H9 (cell line): ENCODE data around the gene COG3. TPM values are rescaled to one million over a fixed set of nuclear protein-coding genes. Genes with fewer than 3 reads are reported as not detected.

Experiments
- DNase-seq: peaks from one replicate; pipeline ENCODE4 v3.0.0-alpha.2; 2017
- H2AFZ ChIP-seq: one replicate; pipeline ENCODE4 v1.6.1; 2013; ENCODE audit warnings: mild to moderate bottlenecking, low read length, control low read depth, moderate library complexity
- H2AK5ac ChIP-seq: 2 replicates; pipeline ENCODE4 v1.6.1; 2013; ENCODE audit warnings: low read length, control low read depth, mixed read lengths; ENCODE audit not compliant: insufficient read length
- H2BK120ac ChIP-seq: one replicate; pipeline ENCODE4 v1.6.1; 2013; ENCODE audit warnings: low read depth, mild to moderate bottlenecking, low read length, control low read depth, inconsistent platforms; ENCODE audit not compliant: poor library complexity, severe bottlenecking
- H2BK12ac ChIP-seq: 2 replicates; pipeline ENCODE4 v1.6.1; 2013; ENCODE audit warnings: low read length, control low read depth, mixed read lengths, low read depth; ENCODE audit not compliant: insufficient read length
- H2BK15ac ChIP-seq: 2 replicates; pipeline ENCODE4 v1.6.1; 2013; ENCODE audit warnings: low read depth, low read length, control low read depth
- H2BK20ac ChIP-seq: one replicate; pipeline ENCODE4 v1.6.1; 2013; ENCODE audit warnings: low read depth, mild to moderate bottlenecking, low read length, control low read depth, inconsistent platforms; ENCODE audit not compliant: poor library complexity, severe bottlenecking
- H2BK5ac ChIP-seq: 2 replicates; pipeline ENCODE4 v1.6.1; 2013; ENCODE audit warnings: low read length, control low read depth, mixed read lengths; ENCODE audit not compliant: insufficient read length
- H3K14ac ChIP-seq: 2 replicates; pipeline ENCODE4 v1.6.1; 2013; ENCODE audit warnings: low read length, control low read depth; ENCODE audit not compliant: insufficient read depth
- H3K18ac ChIP-seq: 2 replicates; pipeline ENCODE4 v1.6.1; 2013; ENCODE audit warnings: low read depth, mild to moderate bottlenecking, mixed read lengths, low read length, control low read depth; ENCODE audit not compliant: insufficient read length
- H3K23ac ChIP-seq: 2 replicates; pipeline ENCODE4 v1.6.1; 2013; ENCODE audit warnings: low read length, control low read depth, mixed read lengths, low read depth; ENCODE audit not compliant: insufficient read length
- H3K23me2 ChIP-seq: 2 replicates; pipeline ENCODE4 v1.6.1; 2013; ENCODE audit warnings: low read depth, mild to moderate bottlenecking, mixed read lengths, low read length, control low read depth; ENCODE audit not compliant: insufficient read length, poor library complexity, severe bottlenecking
- H3K27ac ChIP-seq: 2 replicates; pipeline ENCODE4 v1.5.1; 2013; ENCODE audit warnings: low read length, control low read depth, mixed read lengths, low read depth; ENCODE audit not compliant: insufficient read length
- H3K27me3 ChIP-seq: 2 replicates; pipeline ENCODE4 v1.6.1; 2013; ENCODE audit warnings: low read length, control low read depth, inconsistent platforms; ENCODE audit not compliant: insufficient read depth
- H3K4ac ChIP-seq: 2 replicates; pipeline ENCODE4 v1.6.1; 2013; ENCODE audit warnings: low read depth, mild to moderate bottlenecking, control low read depth, inconsistent platforms, low read length, moderate library complexity
- H3K4me1 ChIP-seq: 2 replicates; pipeline ENCODE4 v1.6.1; 2013; ENCODE audit warnings: low read length, control low read depth, inconsistent platforms; ENCODE audit not compliant: insufficient read depth
- H3K4me2 ChIP-seq: 2 replicates; pipeline ENCODE4 v1.6.1; 2013; ENCODE audit warnings: low read length, control low read depth, mixed read lengths; ENCODE audit not compliant: insufficient read length, insufficient read depth
- H3K56ac ChIP-seq: 2 replicates; pipeline ENCODE4 v1.6.1; 2013; ENCODE audit warnings: low read depth, mild to moderate bottlenecking, mixed read lengths, low read length, control low read depth; ENCODE audit not compliant: insufficient read length
- H3K79me1 ChIP-seq: 2 replicates; pipeline ENCODE4 v1.6.1; 2013; ENCODE audit warnings: low read depth, mild to moderate bottlenecking, moderate library complexity, low read length, control low read depth, inconsistent platforms; ENCODE audit not compliant: insufficient read depth, poor library complexity, severe bottlenecking
- H3K79me2 ChIP-seq: 2 replicates; pipeline ENCODE4 v1.6.1; 2013; ENCODE audit warnings: low read length, control low read depth, inconsistent platforms; ENCODE audit not compliant: insufficient read depth
- H3K9ac ChIP-seq: 2 replicates; pipeline ENCODE4 v1.6.1; 2013; ENCODE audit warnings: low read length, control low read depth, mixed read lengths; ENCODE audit not compliant: insufficient read length; ENCODE audit errors: extremely low read depth
- H3K9me3 ChIP-seq: one replicate; pipeline ENCODE4 v1.6.1; 2013; ENCODE audit warnings: low read depth, low read length, inconsistent platforms; ENCODE audit not compliant: control insufficient read depth
- H3T11ph ChIP-seq: one replicate; pipeline ENCODE4 v1.6.1; 2013; ENCODE audit warnings: mild to moderate bottlenecking, low read length, control low read depth, inconsistent platforms
- H4K20me1 ChIP-seq: one replicate; pipeline ENCODE4 v1.6.1; 2013; ENCODE audit not compliant: control insufficient read depth, insufficient read length, insufficient read depth
- H4K5ac ChIP-seq: 2 replicates; pipeline ENCODE4 v1.6.1; 2013; ENCODE audit warnings: low read depth, mild to moderate bottlenecking, mixed read lengths, low read length, control low read depth; ENCODE audit not compliant: insufficient read length
- H4K8ac ChIP-seq: replicated peaks from 2 replicates; pipeline ENCODE4 v1.6.1; 2013; ENCODE audit warnings: low read length, control low read depth, mixed read lengths, low read depth; ENCODE audit not compliant: insufficient read length
- H4K91ac ChIP-seq: 2 replicates; pipeline ENCODE4 v1.6.1; 2013; ENCODE audit warnings: low read depth, mild to moderate bottlenecking, moderate library complexity, mixed read lengths, low read length, control low read depth; ENCODE audit not compliant: insufficient read length
- H3K27ac Mint-ChIP-seq, 3 experiments: 2 replicates in 2 of 3; 3 replicates in 1 of 3; pipeline ENCODE4 v1.8.0; 2020 to 2021; ENCODE audit warnings: mixed read lengths in 3 of 3, mild to moderate bottlenecking in 1 of 3, moderate library complexity in 1 of 3
- H3K27me3 Mint-ChIP-seq: 2 replicates; pipeline ENCODE4 v1.8.0; 2021; ENCODE audit warnings: low read depth, mild to moderate bottlenecking, moderate library complexity, mixed read lengths
- H3K36me3 Mint-ChIP-seq, 3 experiments: 2 replicates in 2 of 3; 3 replicates in 1 of 3; pipeline ENCODE4 v1.8.0; 2020 to 2021; ENCODE audit warnings: low read depth in 3 of 3, mixed read lengths in 3 of 3; ENCODE audit not compliant: insufficient read depth in 1 of 3
- H3K4me1 Mint-ChIP-seq, 2 experiments: 2 replicates each; pipeline ENCODE4 v1.8.0; 2020; ENCODE audit warnings: mixed read lengths in 2 of 2
- H3K4me3 Mint-ChIP-seq, 2 experiments: 2 replicates in 1 of 2; 3 replicates in 1 of 2; pipeline ENCODE4 v1.8.0; 2020 to 2021; ENCODE audit warnings: mild to moderate bottlenecking in 2 of 2, mixed read lengths in 2 of 2, moderate library complexity in 1 of 2
- H3K9me3 Mint-ChIP-seq, 2 experiments: 2 replicates in 1 of 2; 3 replicates in 1 of 2; pipeline ENCODE4 v1.8.0; 2020; ENCODE audit warnings: mild to moderate bottlenecking in 2 of 2, mixed read lengths in 2 of 2, moderate library complexity in 1 of 2
- WGBS: extraction: QIAGEN DNeasy Blood & Tissue Kit; methylation state at CpG from one replicate; pipeline ENCODE4 v1.1.7; 2013; ENCODE audit warnings: missing lambda C conversion rate, low lambda C conversion rate, mixed read lengths; ENCODE audit not compliant: insufficient read length; ENCODE audit errors: extremely low coverage; 5-methylcytosine and 5-hydroxymethylcytosine counted together
- total RNA-seq: library from RNA; stranded (reverse); gene quantifications from 2 replicates; pipeline ENCODE4 v1.2.1, GENCODE V29; 2021
- TF ChIP-seq, protein P1 (sequence below): fragments of 200-600 bp; sonication (generic); conservative IDR thresholded peaks from 3 replicates; pipeline ENCODE4 v1.8.0; 2021; ENCODE audit warnings: antibody characterized with exemption, mild to moderate bottlenecking

The COG3 gene
- total RNA-seq, 1 experiment from 2014 or later: 16.5 TPM

DNA sequence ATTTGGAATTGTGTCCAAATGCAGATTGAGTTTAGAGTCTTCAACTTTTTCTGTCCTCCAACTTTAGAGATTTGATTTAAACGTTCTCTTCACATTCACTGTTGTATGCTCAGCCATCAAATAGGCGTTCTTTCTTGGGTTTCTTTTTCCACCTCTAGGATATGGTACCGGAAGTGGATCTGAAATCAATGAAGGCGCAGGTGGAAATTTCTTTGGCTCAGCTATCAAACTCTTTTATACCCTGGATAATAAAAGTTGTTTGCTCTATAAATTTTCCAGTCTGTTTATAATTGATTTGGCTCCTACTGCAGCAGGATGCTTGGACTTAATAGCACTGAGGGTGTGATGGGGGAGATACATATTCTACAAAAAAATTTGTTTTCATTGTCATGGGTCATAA lies 1.6 kb downstream of the COG3 start:
- Histone ChIP-seq H2BK20ac (no peak overlapping the region), H3T11ph (no peak overlapping the region), H4K91ac (no peak overlapping the region), H2BK12ac (no peak overlapping the region), H3K4me1 (no peaks in the 10 kb centered on the region), H3K23ac (no peak overlapping the region), H3K56ac (no peak overlapping the region), H2AK5ac (no peak overlapping the region), H3K23me2 (no peaks in the 10 kb centered on the region), H2BK5ac (no peak overlapping the region), H3K4me2 (peak overlapping the region; percentile 33), H2AFZ (no peak overlapping the region), H4K20me1 (no peaks in the 10 kb centered on the region), H4K8ac (no peak overlapping the region), H3K18ac (no peak overlapping the region), H3K27ac (no peak overlapping the region), H3K79me2 (peaks cover 13% of the 10 kb centered on the region; the same call in 1 of the 2 replicates), H2BK120ac (no peak overlapping the region), H3K79me1 (peaks cover 3% of the 10 kb centered on the region), H3K9ac (no peak overlapping the region), H3K9me3 (no peaks in the 10 kb centered on the region), H4K5ac (no peak overlapping the region), H3K4ac (no peak overlapping the region), H3K14ac (no peak overlapping the region), H3K27me3 (no peaks in the 10 kb centered on the region), H2BK15ac (no peak overlapping the region)
- TF ChIP-seq, protein P1, sequence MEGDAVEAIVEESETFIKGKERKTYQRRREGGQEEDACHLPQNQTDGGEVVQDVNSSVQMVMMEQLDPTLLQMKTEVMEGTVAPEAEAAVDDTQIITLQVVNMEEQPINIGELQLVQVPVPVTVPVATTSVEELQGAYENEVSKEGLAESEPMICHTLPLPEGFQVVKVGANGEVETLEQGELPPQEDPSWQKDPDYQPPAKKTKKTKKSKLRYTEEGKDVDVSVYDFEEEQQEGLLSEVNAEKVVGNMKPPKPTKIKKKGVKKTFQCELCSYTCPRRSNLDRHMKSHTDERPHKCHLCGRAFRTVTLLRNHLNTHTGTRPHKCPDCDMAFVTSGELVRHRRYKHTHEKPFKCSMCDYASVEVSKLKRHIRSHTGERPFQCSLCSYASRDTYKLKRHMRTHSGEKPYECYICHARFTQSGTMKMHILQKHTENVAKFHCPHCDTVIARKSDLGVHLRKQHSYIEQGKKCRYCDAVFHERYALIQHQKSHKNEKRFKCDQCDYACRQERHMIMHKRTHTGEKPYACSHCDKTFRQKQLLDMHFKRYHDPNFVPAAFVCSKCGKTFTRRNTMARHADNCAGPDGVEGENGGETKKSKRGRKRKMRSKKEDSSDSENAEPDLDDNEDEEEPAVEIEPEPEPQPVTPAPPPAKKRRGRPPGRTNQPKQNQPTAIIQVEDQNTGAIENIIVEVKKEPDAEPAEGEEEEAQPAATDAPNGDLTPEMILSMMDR: no peak
- Mint-ChIP-seq H3K27ac (no peak overlapping the region), H3K36me3 (peaks cover 0 to 6% (median 2%) of the 10 kb centered on the region in 3 experiments; a peak in 1 of 7 replicates), H3K9me3 (no peaks in the 10 kb centered on the region; a peak in 1 of 5 replicates), H3K27me3 (peaks cover 20% of the 10 kb centered on the region), H3K4me3 (peak overlapping the region; percentile 95), H3K4me1 (peaks cover 22 to 24% of the 10 kb centered on the region in 2 experiments)
- DNase-seq: no peak
- WGBS: no CpG with 5 or more reads among the region's 4 CpGs
